IPS-NIHi11 (cell line): ENCODE measurements around the gene PRRG1.
"Not testable (repeated sequence)": the region's sequence is repeated elsewhere in the genome, so short reads cannot be mapped to it uniquely, and the experiment has no call there.

Experiments
- DNase-seq: peaks from one replicate; pipeline ENCODE4 v3.0.0; 2012; ENCODE audit warnings: mixed read lengths, low spot score

PRRG1 gene

GRCh38 chrX:37349221-37350033 lies at the start of gene PRRG1:
PRRG1 (plus strand) TSS chrX:37349364; CDS start chrX:37406250, 56,886 bp downstream.
- DNase-seq = peak; percentile 72

- DNase-seq = peak; percentile 19
Observed at GRCh38 chrX:37302569-37302968, 46.6 kb upstream of the PRRG1 start.

GRCh38 chrX:37305238-37305637 lies 43.9 kb upstream of the PRRG1 start:
- DNase-seq = not testable (repeated sequence)

DNA sequence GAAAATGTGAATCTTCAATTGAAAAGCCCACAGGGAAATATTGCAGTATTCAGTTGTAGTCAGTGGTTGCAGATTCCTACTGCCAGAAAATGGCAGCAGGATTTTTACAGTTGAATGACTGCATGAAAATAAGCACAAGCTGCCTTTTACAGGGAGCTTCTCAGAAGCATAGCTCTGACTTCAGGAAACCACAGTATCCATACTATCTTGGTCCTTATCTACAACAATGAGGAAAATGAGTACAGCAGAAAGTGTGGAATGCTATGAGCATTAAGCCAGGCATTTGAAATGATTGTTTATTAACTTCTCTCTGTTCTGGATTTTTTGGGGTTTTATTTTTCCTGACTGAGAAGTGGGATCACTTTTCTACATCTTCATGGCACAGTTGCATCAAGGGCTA lies 34.6 kb upstream of the PRRG1 start:
- DNase-seq = no peak

DNA sequence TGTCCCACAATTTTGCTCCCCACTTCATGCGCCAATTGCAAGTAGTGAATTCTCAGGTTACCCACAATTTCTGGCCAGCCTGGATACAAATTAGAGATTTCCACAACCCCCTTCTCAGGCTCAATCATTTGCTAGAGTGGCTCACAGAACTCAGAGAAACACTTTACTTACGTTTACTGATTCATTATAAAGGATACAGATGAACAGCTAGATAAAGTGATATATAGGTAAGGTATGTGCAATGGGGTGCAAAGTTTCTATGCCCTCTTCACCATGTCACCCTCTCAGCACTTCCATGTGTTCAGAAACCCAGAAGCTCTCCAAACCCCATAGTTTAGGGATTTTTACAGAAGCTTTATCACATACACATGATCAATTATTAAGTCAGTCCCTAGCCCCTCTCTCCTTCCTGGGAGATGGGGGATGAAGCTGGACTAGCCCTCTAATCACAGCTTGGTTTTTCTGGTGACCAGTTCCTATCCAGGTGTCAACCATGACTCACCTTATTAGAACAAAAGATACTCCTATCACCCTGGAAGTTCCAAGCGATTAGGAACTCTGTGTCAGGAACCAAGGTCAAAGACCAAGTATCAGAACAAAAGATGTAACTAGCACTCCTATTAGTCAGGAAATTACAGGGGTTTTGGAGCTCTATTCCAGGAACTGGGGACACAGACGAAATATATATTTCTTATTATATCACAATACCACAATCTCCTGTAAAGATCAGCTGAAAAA lies 33.5 kb upstream of the PRRG1 start:
- no peak for DNase-seq

DNA sequence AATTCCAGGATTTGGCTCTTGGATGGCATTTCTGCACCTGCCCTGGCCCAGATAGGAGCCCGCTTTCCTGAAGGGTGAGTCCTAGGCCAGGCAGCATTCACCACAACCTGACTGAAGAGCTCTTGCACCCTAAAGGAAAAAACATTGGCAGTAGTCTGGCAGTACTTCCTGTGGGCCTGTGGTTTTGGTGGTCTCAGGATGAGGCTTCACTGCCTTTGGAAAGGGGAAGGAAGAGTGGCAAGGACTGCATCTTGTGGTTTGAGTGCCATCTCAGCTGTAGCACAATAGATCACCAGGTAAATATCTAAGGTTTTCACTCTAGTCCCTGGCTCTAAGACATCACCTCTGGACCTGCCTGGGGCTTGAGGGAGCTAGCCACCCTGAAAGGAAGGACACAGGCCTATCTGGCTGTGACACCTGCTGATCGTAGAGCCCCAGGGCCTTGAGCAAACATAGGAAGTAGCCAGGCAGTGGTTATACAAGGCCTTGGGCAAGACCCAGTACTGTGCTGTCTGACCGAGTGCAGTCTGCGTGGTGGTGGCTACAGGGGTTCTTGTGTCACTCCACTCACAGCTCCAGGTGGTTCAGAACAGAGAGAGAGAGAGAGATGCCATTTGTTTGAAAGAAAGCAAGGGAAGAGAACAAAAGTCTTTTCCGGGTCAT lies 28.5 kb upstream of the PRRG1 start:
- no peak for DNase-seq

GRCh38 chrX:37330642-37331041 lies 18.5 kb upstream of the PRRG1 start:
- DNase-seq = no peak

- DNase-seq = no peak
Observed at GRCh38 chrX:37331546-37331945, 17.6 kb upstream of the PRRG1 start.

GRCh38 chrX:37332055-37332454 lies 17.1 kb upstream of the PRRG1 start:
- DNase-seq = no peak

GRCh38 chrX:37332987-37333658 lies 16.0 kb upstream of the PRRG1 start:
- DNase-seq = no peak

DNA sequence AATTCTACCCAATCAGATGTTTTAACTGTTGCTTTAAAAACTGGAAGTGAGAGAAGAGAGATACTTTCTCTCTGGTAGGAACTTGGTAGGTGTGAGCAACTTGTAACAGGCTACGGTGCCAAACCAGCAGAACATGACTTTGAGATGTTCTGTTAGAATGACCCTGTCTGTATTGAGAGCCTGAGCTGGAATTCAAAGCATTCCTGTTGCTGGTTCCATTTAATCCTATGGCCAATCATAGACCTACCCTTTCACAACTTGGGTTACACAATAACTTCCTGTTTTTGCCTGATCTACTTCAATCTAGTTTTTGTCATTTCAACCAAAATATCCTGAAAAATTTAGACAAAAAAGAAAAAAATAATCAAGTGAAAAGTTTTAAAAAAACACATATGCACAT lies 1.7 kb upstream of the PRRG1 start:
- peak; percentile 5 for DNase-seq

DNA sequence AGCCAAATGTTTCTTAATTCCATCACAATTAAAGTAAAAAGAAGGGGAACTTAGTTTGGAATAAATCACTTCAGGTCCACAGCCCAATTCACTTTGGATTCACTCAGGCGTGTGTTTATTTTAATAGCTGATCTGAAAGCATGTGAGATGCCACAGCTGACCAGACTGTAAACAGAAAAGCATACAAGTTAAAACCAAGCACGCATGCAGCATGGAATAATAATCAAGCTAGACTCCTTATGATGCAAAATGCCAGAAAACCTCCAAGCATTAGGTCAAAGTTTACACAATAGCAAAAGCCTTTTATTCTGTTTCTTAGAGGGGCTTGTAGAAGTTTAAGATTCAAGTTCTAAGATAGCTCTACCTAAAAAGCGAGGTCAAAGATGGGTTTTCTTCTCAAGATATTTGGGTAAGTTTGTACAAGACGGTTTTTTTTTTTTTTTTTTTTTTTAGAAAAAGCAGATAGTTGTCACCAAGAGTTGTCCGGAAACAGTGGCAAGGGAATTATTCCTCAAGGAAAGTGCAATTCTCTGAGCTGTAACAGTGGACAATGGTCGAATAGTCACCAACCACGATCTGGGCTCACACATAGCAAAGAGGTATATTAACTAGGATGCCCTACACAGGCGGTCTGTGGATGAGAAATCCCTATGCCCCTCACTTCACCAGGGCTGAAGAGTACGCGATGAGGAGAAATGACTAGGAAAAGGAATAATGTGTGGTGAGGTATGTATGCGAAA lies 763 bp upstream of the PRRG1 start:
- DNase-seq = no peak

- DNase-seq = no peak
Observed at GRCh38 chrX:37348971-37349220, 268 bp upstream of the PRRG1 start.

DNA sequence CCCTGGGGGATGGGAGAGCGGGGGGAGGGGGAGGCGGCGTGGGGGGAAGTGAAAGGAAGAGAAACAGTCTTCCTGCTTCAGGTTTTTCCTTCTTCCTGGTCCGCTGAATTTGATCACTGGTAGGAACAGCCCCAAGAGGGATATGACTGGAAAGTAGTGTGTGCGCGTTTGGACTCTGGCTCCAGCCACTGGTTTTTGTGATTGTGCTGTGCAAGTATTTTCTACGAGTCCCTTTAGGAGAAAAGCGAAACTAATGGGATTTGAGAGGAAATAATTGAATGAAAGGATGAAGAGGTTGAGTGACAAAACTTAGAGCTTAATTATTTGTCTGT lies 836 bp downstream of the PRRG1 start:
- DNase-seq = peak; percentile 5

DNA sequence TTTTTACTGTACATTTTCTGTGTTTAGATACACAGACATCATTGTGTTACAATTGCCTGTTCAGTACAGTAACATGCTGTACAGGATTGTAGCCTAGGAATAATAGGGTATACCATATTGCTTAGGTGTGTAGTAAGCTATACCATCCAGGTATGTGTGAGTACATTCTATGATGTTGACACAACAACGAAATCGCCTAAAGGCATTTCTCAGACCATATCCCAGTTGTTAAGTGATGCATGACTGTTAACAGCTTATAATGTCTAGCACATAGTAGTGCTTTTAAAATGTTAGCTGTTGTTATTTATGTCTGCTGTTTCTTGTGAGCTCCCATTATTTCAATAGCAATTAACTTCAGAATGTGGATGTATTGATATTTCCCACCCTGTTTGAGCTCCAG lies 4.5 kb downstream of the PRRG1 start:
- no peak for DNase-seq

DNA sequence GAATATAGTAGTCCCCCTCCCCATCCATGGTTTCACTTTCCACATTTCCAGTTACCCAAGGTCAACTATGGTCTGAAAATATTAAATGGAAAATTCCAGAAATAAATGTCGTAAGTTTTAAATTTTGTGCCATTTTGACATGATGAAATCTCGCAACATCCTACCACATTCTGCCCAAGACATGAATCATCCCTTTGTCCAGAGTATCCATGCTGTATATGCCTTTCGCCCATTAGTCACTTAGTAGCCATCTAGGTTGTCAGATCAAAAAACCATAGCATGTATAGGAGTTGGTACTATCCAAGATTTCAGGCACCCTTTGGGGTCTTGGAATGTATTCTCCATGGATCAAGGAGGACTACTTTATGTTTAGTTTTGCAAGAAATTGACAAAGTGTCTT lies 8.3 kb downstream of the PRRG1 start:
- DNase-seq = no peak

- no peak for DNase-seq
Observed at GRCh38 chrX:37361596-37361995, 12.4 kb downstream of the PRRG1 start.

GRCh38 chrX:37364666-37365065 lies 15.5 kb downstream of the PRRG1 start:
- DNase-seq = no peak

DNA sequence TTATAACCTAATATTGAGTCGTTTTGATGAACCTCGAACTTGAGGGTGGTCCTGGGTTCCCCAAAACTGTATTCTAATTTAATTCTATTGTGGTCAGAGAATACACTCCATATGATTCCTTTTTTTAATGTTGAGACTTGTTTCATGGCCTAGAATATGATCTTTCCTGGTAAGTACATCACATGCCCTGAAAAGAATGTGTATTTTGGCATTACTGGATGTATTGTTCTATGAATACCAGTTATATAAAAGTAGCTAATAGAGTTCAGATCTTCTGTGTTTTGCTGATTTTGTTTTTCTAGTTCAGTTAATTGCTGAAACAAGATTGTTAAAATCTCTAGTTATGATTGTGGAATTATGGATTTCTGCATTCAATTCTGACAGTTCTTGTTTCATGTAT lies 18.8 kb downstream of the PRRG1 start:
- no peak for DNase-seq

GRCh38 chrX:37370499-37371141 lies 21.5 kb downstream of the PRRG1 start:
- no peak for DNase-seq

- no peak for DNase-seq
Observed at GRCh38 chrX:37371578-37371991, 22.4 kb downstream of the PRRG1 start.

- no peak for DNase-seq
Observed at GRCh38 chrX:37378404-37378803, 29.2 kb downstream of the PRRG1 start.
